Mesodermal cell (in vitro differentiated cells): ENCODE results near the gene HOXB4.

Source experiments
- H3K27ac ChIP-seq: 2 replicates; pipeline ENCODE4 v1.7.0; 2013; ENCODE audit warnings: mild to moderate bottlenecking, low read depth, low read length, moderate library complexity; ENCODE audit not compliant: severe bottlenecking
- H3K36me3 ChIP-seq: 2 replicates; pipeline ENCODE4 v1.7.1; 2013; ENCODE audit warnings: mild to moderate bottlenecking, low read length, moderate library complexity; ENCODE audit not compliant: control insufficient read depth, insufficient read depth
- H3K4me1 ChIP-seq: one replicate; pipeline ENCODE4 v1.7.1; 2013; ENCODE audit warnings: mild to moderate bottlenecking, low read length; ENCODE audit not compliant: insufficient read depth, control insufficient read depth, poor library complexity, severe bottlenecking
- H3K4me3 ChIP-seq: 2 replicates; pipeline ENCODE4 v1.7.0; 2013; ENCODE audit warnings: low read length, control low read depth, mild to moderate bottlenecking; ENCODE audit not compliant: insufficient read depth, poor library complexity, severe bottlenecking; ENCODE audit errors: extremely low read depth
- H3K9me3 ChIP-seq: 2 replicates; pipeline ENCODE4 v1.7.1; 2013; ENCODE audit warnings: mild to moderate bottlenecking, low read length, moderate library complexity; ENCODE audit not compliant: control insufficient read depth
- WGBS, 2 experiments: methylation state at CpG; one replicate each; pipeline ENCODE4 v1.1.5; 2013; ENCODE audit warnings: missing lambda C conversion rate in 2 of 2; ENCODE audit not compliant: insufficient coverage in 2 of 2; 5-methylcytosine and 5-hydroxymethylcytosine counted together

The HOXB4 gene

GRCh38 chr17:48559840-48560817 is 18.0 kb downstream of the HOXB4 start:
- no peak overlapping the region for H3K4me3 ChIP-seq
- 21 to 22% methylated on average over 9 to 10 of the region's 14 CpGs for WGBS, 2 experiments
- H3K27ac ChIP-seq: peak overlapping the region; percentile 37
- H3K36me3 ChIP-seq: no peaks in the 10 kb centered on the region
- no peaks in the 10 kb centered on the region for H3K9me3 ChIP-seq
- peaks cover 32% of the 10 kb centered on the region for H3K4me1 ChIP-seq

- WGBS, 2 experiments: 13 to 16% methylated on average over 3 to 10 of the region's 16 CpGs
- H3K36me3 ChIP-seq: no peaks in the 10 kb centered on the region
- H3K4me1 ChIP-seq: peaks cover 24% of the 10 kb centered on the region
These were observed 18.9 kb downstream of the HOXB4 start for GRCh38 chr17:48559122-48559839.

GRCh38 chr17:48558831-48559121 is 19.4 kb downstream of the HOXB4 start:
- Histone ChIP-seq H3K4me1 (peaks cover 24% of the 10 kb centered on the region), H3K27ac (no peak overlapping the region), H3K36me3 (no peaks in the 10 kb centered on the region), H3K9me3 (no peaks in the 10 kb centered on the region), H3K4me3 (no peak overlapping the region)
- WGBS, 2 experiments: 11 to 25% methylated on average over 1 to 2 of the region's 2 CpGs

More at GRCh38 chr17:48559122-48559839, 18.9 kb downstream of the HOXB4 start:
- H3K9me3 ChIP-seq: no peaks in the 10 kb centered on the region
- peak overlapping the region; percentile 37 for H3K27ac ChIP-seq
- no peak overlapping the region for H3K4me3 ChIP-seq

GRCh38 chr17:48558057-48558830 is 19.9 kb downstream of the HOXB4 start:
- no peaks in the 10 kb centered on the region for H3K9me3 ChIP-seq
- 16 to 27% methylated on average over 4 to 5 of the region's 13 CpGs for WGBS, 2 experiments
- H3K27ac ChIP-seq: peak overlapping the region; percentile 18
- no peaks in the 10 kb centered on the region for H3K36me3 ChIP-seq
- peaks cover 25% of the 10 kb centered on the region for H3K4me1 ChIP-seq
- H3K4me3 ChIP-seq: no peak overlapping the region

- Histone ChIP-seq H3K27ac (peak overlapping the region; percentile 71), H3K4me1 (peaks cover 33% of the 10 kb centered on the region)
These were observed 21.4 kb downstream of the HOXB4 start for GRCh38 chr17:48556576-48557401.

GRCh38 chr17:48556229-48556575 is 21.9 kb downstream of the HOXB4 start:
- H3K4me3 ChIP-seq: peak overlapping the region; percentile 43
- 7 to 17% methylated on average over 2 of the region's 5 CpGs for WGBS, 2 experiments
- peaks cover 39% of the 10 kb centered on the region for H3K4me1 ChIP-seq
- H3K27ac ChIP-seq: peak overlapping the region; percentile 71
- H3K9me3 ChIP-seq: no peaks in the 10 kb centered on the region
- peaks cover 13% of the 10 kb centered on the region for H3K36me3 ChIP-seq

More at GRCh38 chr17:48556576-48557401, 21.4 kb downstream of the HOXB4 start:
- H3K9me3 ChIP-seq: no peaks in the 10 kb centered on the region
- WGBS, 2 experiments: 18 to 26% methylated on average over 4 to 5 of the region's 7 CpGs
- H3K36me3 ChIP-seq: peaks cover 10% of the 10 kb centered on the region
- no peak overlapping the region for H3K4me3 ChIP-seq

GRCh38 chr17:48555258-48556228 is 22.6 kb downstream of the HOXB4 start:
- peak overlapping the region; percentile 43 for H3K4me3 ChIP-seq
- H3K4me1 ChIP-seq: peaks cover 43% of the 10 kb centered on the region
- H3K36me3 ChIP-seq: peaks cover 13% of the 10 kb centered on the region
- peak overlapping the region; percentile 72 for H3K27ac ChIP-seq
- 1 to 2% methylated on average over 12 to 28 of the region's 36 CpGs for WGBS, 2 experiments
- H3K9me3 ChIP-seq: no peaks in the 10 kb centered on the region

- 2 to 4% methylated on average over 29 to 37 of the region's 44 CpGs for WGBS, 2 experiments
- Histone ChIP-seq H3K27ac (peak overlapping the region; percentile 72), H3K4me3 (peak overlapping the region; percentile 43), H3K4me1 (peaks cover 46% of the 10 kb centered on the region), H3K9me3 (no peaks in the 10 kb centered on the region), H3K36me3 (peaks cover 13% of the 10 kb centered on the region)
These were observed 23.5 kb downstream of the HOXB4 start for GRCh38 chr17:48554412-48555257.
